VCaP (cell line): ENCODE results near the gene OLFM3.
A peak's percentile ranks its signal among the peaks of the same experiment; 100 is the strongest.

Source experiments
- H3K27ac ChIP-seq: fragments of 450-650 bp; 2 replicates; pipeline ENCODE4 v1.5.1; 2017
- TF ChIP-seq, protein P1 (sequence below): fragments of 450-650 bp; conservative IDR thresholded peaks from 2 replicates; pipeline ENCODE4 v1.5.1; 2017; ENCODE audit warnings: mild to moderate bottlenecking, moderate library complexity

The OLFM3 gene

DNA sequence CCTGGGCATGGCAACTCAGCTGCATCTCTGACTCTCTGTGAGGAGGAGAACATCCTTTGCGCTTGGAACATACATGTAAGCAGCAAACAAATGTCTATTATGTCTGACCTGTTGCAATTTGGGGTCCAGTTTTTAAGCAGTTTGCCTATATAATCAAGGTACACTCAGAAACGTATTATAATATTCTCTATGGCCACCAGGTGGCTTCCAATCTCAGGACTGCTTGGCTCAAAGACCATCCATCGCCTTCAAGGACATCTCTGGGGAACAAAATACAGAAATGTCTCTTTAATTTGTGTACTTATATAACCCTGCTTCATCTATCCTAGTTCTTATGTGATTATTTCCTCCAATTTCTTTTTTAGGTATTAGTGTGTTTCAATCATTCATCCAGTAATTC is 227.2 kb downstream of the OLFM3 start:
- TF ChIP-seq, protein P1, sequence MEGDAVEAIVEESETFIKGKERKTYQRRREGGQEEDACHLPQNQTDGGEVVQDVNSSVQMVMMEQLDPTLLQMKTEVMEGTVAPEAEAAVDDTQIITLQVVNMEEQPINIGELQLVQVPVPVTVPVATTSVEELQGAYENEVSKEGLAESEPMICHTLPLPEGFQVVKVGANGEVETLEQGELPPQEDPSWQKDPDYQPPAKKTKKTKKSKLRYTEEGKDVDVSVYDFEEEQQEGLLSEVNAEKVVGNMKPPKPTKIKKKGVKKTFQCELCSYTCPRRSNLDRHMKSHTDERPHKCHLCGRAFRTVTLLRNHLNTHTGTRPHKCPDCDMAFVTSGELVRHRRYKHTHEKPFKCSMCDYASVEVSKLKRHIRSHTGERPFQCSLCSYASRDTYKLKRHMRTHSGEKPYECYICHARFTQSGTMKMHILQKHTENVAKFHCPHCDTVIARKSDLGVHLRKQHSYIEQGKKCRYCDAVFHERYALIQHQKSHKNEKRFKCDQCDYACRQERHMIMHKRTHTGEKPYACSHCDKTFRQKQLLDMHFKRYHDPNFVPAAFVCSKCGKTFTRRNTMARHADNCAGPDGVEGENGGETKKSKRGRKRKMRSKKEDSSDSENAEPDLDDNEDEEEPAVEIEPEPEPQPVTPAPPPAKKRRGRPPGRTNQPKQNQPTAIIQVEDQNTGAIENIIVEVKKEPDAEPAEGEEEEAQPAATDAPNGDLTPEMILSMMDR, result peak; percentile 77

DNA sequence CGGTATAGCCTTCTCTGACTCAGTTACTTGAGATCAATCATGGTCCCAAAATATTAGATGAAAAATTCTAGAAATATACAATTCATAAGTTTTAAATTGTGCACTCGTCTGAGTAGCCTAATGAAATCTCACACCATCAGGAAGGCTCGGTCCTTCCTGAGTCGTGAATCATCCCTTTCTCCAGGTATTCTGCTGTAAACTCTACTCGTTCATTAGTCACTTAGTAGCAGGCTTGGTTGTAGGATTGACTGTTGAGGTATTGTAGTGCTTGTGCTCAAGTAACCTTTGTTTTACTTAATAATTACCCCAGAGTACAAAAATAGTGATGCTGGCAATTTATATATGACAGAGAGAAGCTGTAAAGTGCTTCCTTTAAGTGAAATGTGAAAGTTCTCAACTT is 238.7 kb downstream of the OLFM3 start:
- no peak overlapping the region for H3K27ac ChIP-seq
- TF ChIP-seq, protein P1, result no peak

More for the DNA sequence above, 227.2 kb downstream of the OLFM3 start:
- H3K27ac ChIP-seq, result no peak overlapping the region

GRCh38 chr1:101756411-101756810 is 240.3 kb downstream of the OLFM3 start:
- TF ChIP-seq, protein P1, result no peak
- H3K27ac ChIP-seq, result no peak overlapping the region
